ENCODE measurements around the gene COL16A1.

The COL16A1 gene

DNA sequence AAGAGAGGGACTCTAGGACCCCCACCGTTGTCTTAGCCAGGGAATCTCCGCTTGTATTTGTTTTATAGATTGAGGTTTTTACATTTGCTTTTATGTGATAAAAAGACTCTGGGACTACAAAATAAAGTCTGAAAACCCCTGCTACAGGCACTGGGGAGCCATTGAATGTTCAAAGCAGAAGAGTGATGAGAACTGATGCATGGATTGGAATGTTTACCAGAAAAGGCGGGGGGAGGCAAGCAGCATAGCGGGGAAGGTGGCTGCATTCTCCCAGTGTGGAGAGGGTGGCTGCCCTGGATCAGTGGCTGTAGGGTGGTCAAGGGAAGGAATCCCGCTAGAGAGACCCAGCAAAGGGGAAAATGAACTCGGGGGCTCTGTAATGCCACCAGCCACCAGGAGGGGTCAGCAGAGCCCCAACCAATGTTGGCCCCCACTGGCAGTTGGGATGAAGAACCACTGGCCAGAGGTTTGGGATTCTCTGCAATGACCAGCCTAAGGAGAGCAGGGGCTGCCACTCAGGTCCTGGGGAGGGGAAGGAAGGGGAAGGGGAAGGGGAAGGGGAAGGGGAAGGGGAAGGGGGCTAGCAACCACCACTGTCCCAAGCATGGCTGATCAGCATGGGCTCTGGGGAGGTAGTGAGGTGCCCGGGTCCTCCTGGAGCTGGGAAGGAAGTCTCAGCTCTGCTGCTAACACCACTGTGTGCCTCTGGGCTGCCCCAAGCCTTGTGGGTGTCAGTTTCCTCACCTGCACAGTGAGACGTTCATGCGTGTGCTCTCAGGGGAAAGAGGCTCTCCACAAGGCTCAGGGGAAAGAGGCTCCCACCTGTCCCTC is 40.0 kb downstream of the COL16A1 start:
- peak; percentile 42 for DNase-seq

DNA sequence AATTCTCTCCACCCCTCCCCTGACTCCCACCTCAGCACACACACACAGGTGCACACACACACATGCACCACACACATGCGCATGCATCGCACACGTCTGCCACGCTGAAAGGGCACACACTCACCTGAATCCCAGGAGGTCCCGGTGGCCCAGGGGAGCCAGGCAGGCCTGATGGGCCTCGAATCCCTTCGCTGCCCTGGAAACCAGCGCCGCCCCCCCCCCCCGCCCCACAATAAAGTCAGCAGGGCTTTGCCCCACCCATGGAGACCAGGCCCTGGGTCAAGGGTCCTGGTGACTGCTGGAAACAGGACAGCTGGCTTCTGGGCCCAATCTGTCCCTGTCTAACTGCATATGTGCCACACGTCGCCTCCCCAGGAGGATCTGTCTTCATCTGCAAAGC is 41.4 kb downstream of the COL16A1 start:
- no peak for DNase-seq

DNA sequence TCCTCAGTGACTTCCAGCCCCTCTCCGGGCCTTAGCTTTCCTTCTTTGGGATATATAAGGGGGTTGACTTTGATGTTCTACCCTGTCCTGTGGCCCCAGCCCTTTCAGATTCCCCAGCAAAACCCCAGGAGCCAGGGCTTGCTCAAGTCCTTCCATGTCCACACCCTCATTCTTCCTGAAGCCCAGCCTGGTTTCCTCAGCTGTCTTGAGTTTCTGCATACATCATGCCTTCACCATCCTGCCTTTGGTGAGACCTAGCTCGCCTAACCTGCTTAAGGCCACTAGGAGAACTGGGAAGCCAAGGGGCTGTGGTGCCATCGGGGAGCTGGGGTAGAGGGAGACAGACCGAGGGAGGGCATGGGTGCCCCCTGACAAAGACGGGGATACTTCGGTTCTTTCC is 42.0 kb downstream of the COL16A1 start:
- no peak for DNase-seq

DNA sequence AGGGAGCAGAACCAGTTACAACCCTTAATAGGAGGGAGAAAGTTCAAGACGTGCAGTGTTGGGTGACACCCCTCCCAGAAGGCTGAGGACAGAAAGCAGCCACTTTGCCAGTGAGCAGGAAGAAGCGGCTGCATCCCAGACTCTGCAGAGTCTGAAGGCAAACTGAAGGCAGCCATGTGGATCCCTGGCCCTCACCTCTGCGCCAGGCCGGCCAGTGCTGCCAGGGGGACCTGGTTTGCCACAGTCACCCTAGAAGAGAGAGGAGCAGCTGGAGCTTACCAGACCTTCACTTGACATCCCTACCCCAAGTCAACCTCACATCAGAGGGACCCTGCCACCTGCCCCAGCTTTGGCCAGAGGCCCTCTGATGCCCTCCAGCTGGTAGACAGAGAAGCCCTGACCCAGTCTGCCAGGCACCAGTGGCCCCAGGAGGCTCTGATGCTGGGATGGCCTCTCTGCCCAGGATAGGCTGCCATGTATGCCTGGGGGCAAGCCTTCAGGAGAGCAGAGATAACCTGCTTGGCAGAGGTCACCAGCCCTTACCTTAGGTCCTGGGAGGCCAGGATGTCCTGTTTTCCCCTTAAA is 42.9 kb downstream of the COL16A1 start:
- DNase-seq, result no peak

DNA sequence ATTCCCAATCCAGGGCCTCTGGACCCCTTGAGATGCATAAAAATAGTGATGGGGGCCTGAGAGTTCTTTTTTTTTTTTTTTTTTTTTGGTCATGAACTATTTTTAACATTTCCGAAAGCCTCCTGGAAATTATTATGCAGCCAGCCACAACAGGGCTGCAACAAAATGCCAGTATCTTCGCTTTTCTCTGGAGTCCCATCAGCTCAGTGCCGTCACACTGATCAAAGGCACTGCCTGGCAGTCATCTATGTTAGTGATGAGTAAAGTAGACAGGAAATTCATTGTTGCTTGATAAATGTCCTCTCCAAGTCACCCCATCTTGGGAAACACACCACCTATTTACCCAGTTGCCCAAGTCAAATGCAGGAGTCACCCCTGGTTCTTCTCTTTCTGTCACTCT is 43.9 kb downstream of the COL16A1 start:
- no peak for DNase-seq

DNA sequence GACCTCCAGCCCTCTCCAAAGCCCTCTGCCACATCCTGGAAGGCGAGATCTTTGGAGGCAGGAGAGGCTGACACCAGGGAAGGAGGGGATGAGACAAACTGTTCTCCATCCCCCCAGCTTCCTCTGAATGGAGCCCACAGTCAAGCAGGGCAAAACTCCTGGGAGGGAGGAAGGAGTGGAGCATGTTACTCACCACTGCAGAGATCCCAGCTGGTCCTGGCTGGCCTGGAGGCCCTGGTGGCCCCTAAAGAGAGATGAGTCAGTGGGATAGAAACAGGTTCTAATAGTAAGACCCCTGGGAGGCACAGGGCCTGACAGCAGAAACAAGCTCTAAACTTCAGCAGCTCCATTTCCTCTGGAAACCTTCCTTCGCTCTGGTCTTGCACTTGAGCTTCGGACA is 45.1 kb downstream of the COL16A1 start:
- DNase-seq, result no peak

DNA sequence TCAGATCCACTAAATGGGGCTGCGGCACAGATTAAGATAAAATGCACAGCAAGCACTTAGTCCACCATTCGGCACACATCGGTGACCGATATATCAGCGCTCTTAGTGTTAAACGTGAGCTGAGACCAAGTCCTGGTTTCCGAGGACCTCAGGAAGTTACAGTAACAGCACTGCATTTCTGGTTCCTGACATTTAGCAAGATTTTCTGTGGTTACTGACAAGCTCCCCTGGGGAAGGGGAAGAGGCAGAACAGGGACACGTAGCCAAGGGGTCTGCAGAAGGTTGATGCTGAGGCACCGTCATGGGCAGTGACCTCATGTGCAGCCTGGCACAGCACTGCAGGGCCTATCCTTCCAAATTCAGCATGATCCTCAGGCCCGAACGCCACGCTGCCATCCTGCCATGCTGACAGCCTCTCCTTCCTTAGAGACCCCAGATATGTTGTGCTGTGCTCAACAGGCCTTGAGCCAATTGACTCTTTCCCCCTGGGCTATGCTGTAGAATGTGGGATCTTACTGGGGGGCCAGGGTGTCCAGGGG is 45.8 kb downstream of the COL16A1 start:
- no peak for DNase-seq

DNA sequence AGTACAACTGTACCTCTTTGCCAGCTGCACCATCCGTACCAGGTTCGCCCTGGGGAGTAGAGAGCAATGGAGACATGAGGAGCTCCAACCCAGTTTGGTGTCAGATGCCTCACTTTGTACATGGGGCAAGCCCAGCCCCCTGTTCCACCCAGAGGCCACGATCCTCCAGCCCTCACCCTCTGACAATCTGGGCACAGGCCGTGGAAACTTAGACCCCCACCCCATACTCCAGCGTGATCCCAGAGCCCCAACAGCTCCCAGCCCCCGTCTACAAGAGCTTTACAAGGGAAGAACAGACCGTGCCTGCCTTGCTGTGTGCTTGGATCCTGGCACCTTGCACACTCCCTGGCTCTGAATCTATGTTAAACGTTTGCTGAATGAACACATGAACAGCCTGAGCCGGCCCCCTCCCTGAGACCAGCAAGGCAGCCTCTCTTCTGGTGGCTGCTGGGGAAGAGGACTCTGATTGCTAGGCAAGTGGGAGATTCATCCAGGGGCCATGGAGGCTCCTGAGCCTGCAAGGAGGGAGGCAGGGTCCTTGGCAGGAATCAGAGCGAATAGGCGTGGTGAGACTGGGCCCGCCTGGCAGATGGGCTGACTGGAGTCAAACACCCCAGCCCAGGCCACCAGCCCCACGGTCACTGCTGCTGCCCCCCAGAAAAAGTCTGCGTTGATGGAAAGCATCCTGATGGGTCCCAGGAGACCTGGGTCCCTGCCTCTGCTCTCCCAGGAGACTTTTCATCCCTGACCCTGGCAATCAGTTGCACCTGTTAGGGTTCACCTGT is 46.6 kb downstream of the COL16A1 start:
- DNase-seq, result no peak

DNA sequence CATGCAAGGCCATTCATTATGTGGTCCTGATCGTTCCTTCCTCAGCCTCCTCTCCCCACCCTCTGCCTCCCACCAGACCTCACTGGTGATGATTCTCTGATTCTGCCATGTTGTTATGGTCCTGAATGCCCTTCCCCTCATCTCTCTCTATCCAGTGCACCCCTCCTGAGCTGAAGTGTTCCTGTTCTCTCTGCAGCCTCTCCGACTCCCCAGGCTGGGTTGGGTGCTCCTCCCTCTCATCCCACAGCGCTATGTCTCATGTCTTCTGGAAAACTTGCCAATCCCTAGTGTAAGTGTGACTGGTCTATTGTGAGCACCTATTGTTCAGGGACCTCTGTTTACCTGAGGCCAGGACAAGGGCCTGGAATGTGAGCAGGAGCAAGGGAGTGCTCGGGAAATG is 48.1 kb downstream of the COL16A1 start:
- DNase-seq, result no peak

DNA sequence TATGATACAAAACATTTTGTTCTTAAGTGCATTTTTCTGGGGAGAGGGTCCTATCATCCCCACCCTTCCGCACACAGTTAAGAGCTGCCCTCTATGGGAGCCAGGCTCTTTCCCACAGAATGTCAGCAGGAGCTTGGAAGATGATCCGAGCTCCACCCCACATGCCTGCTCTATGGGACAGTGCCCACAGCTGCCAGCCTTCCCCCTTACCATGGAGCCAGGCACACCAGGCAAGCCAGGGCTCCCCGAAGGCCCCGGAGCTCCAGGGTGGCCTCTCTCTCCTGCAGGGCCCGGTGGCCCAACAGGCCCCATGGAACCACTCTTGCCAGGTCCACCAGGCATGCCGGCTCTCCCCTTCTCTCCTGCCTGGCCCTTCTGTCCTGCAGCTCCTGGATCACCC is 48.7 kb downstream of the COL16A1 start:
- DNase-seq, result no peak

DNA sequence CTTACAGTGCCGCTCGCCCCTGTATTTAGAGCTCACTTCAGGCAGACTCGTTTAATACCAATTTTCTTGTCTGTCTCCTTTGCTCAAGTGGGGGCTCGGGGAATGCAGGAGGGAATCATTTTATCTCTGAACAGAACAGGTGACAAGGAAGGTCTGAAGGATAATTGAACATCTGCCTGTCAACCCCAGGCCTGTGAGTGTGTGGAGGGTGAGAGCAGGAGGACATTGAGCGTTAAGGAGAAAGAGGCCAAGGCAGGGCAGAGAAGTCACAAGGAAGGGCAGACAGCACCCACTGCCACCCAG is 49.4 kb downstream of the COL16A1 start:
- no peak for DNase-seq

DNA sequence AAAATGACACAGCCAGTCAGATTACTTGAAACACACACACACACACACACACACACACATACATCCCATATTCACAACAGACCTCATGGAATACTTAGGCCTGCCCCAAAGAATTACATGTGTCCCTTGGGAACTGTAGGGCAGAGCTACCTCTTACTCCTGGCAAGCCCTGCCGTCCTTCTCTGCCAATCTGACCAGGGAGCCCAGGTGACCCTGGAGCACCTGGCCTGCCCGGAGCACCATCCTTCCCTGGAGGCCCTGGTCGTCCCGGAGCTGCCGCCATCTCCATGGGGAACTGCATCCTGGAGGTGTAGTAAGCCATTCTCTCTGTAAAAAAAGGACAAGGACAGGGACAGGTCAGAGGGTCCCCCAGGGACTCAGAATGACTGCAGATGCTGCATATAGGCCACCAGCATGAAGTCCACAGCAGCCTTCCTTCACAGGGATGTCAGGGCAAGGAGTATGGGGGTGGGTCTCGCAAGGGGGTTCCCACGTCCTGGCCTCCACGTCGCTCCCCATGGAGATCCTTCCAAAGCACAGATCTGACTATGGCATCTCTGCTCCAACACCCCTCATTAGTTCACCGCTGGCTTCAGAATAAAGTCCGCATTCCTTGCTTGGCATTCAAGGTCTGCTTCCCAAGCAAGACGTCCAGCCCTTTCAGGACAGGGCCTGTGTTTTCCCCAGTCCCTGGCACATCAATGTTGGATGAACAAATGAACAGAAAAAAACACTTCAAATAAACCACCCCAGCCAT is 49.9 kb downstream of the COL16A1 start:
- DNase-seq, result no peak

DNA sequence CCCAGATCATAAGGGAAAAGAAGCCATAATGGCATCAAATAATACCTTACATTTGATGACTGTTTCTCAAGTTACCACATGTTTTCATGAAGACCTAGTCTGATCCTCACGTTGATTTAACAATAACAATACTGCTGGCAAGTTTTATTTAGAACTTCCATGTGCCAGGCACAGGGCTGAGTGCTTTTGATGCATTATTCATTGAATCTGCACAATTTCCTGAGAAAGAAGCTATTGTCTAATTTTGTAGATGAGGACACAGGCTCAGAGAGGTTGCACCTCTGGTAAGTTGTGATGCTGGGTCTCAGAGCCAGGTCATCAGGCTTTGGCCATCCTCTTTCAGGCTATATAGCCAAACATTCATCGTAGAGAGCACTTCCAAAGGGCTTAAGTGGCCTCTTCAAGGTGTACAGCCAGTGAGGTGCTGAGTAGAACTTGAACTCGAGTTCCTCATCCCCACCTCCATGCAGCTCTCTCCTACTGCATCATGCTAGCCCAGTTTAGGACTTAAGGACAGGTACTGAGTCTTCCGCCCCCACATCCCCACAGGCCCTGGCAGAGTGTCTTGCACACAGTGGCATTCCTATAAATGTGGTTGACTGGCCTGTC is 50.8 kb downstream of the COL16A1 start:
- no peak for DNase-seq

DNA sequence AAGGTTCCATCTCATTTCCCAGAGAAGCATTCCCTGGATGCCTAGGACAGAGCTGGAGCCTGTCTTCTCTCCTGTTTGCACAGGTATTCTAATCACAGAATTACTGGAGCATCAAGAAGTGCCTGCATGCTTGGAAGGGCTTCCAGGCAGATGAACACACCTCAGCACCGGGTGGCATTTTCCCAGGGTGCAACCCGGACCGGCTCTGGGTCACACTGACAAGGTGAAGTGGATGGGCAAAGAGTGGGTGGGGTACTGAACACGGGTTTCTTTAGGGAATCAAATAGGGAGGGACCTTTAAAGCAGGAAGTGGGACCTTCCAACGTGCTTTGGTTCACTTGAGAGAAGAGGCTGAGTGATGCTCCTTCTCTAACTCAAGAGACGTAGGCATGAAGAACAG is 52.1 kb downstream of the COL16A1 start:
- DNase-seq, result no peak

DNA sequence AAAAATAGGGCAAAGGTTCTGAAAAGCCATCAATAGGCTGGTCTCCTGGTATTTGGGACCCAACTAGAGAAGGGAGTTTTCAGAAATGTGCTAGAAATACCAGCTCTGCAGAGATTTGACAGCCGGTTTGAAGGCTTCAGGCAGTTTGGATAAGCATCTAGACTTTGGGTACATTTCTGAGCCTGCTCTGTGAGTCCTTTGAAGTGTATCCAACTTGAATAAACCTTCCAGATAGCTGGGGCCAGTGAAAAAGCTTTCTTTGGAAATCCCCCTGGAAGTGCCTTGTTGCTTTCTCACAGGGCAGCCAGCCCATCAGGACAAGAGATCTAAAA is 52.8 kb downstream of the COL16A1 start:
- DNase-seq, result no peak

DNA sequence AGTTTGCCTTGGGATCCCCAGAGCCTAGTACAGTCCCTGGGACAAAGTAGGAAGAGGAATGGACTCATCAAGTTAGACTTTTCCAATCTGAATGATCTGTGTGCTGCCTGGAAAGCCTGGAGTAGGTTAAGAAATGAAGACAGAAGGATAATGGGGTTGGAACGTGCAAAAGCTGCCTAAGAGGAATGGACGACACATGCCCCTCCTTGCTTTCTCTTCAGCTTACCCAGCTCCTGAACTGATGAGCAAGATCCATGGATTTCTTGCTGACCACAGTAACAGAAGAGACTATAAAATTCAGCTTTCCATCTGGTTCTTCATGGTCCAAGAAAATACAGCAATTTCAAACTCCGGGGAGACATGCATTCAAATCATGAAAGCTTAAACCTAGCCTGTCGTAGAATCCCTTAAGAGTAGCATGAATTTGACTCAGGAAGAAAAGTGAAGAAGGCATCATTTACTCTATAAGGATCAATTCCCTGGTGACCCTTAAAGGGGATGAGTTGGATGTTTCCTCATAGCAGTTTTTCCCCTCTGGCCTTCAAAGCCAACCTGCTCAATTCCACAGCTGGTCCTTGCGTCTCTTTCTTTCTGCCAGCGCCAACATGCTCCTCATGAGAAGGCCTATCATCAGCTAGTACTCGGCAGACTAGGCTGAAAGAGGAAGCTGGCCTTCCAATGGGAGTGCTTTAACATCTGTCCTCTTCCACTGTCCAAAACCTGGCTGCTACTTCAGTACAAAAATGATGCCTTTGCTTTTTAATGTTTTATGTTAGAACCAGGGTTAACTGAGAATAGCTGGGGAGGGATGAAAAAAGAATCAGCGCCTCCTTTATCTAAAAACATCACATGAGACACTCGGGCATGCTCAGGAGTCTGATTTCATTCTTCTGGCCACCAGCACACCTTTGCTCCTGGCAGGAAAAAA is 53.4 kb downstream of the COL16A1 start:
- DNase-seq, result no peak

DNA sequence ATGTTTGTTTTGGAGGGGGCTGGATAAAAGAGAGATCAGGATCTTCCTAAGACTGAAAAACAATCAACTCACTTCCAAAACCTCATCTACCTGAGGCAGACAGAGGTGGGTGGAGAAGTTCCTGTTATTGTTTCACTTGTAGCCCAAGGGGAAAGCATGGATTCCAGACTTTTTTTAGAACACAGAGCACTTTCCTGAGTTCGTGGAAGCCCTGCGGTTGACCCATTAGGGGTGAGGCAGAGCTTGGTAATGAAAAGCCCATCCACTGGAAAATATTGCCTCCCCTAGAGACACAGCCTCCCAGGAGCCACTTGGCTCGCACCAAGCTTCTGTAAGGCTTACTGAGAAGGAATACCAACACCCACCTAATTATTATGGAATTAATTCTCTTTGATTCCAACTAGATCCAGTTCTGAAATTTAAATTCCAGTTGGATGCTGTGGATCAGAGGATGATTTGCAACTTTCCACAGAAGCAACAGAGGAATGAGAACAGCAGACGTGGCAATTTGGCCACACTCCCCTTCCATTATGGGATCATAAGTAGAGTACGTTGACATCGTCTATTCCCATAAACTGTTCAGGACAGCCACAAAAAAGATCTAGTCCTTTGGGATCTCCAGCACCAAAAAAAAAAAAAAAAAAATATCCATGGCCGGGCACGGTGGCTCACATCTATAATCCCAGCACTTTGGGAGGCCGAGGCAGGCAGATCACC is 55.0 kb downstream of the COL16A1 start:
- no peak for DNase-seq

DNA sequence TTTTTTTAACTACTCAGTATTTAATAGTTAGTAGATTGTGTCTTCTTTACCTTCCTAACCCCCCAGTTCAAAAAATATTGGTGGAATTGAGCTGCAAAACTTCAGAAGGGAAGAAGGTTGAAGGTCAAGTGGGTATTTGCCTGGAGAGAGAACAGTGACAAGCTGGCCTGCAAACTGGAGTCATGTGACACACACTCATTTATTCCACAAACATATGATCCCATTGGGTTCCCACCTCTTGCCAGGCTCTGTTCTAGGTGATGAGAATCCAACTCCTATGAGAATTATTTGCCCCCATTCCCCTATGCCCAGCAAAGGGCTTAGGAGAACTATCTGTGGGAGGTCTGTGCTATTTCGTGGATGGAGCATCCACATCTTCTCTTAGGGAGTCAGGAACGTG is 55.6 kb downstream of the COL16A1 start:
- no peak for DNase-seq

DNA sequence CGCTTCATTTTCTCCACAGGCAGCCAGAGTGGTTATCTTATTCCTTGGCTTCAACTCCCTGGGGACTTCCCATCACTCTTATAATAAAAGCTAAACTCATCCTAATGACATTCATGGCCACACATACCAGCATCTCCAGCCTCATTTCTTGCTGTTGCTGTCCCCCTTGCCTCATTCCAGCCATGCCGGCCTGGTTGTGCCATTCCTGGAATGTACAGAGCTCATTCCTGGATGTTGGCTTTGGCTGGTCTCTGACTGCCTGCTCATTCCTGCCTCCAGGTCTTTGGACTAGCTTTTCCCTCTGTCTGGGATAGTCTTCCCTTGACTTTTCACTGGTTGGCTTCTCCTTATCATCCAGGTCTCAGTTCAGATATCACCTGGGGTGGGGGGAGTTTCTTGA is 56.7 kb downstream of the COL16A1 start:
- no peak for DNase-seq

DNA sequence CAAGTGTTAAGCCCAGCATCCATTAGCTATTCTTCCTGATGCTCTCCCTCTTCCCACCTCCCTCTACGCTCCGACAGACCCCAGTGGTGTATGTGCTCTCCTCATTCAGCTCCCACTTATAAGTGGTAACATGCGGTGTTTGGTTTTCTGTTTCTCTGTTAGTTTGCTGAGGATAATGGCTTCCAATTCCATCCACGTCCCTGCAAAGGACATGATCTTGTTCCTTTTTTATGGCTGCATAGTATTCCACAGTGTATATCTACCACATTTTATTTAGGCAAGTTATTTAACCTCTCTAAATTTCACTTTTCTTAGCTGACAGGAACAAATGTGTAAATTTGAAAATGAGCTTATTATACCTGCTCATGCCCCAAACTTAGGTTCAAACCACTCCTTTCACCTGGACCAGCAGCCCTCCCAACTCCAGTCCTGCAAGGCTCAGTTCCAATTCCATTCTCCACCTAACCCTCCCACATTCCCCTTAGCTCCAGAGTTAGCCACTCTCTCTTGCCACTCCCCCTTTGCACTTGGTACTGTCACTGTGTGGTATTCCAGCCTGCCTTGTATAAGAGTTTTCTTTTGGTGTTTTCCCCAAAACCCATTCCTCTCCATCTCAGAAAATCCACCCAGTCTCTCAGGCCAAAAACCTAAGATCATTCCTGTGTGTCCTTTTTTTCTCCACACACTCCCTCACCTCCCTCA is 57.4 kb downstream of the COL16A1 start:
- no peak for DNase-seq

DNA sequence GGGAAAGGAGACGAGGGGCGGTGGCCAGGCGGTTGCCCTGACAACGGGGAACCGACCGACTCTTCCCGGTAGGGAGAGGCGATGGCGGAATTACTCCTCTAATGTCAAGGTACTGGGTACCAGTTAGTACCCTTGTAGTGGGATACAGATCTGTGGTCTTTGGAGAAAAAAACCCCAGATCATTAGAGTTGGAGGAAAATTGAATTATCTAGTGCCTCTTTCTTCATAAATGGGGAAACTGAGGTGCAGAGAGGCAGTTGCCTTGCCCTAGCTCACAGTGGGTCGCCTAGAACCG is 58.6 kb downstream of the COL16A1 start:
- no peak for DNase-seq
